ENCODE measurements around the gene LMNTD2. TPM values are rescaled to one million over a fixed set of nuclear protein-coding genes. Genes with fewer than 3 reads are reported as not detected.

The LMNTD2 gene
- total RNA-seq, 4 donors from 2014 or later = 0.14 to 2.2 (median 0.51) TPM; not detected in 1

- intact Hi-C loops (cut with DNase I; ENCODE audit: low total_unique reads) = no loop called here
- Histone ChIP-seq H3K4me3 (no peak overlapping the region), H3K9me3 (no peaks in the 10 kb centered on the region), H3K27me3 (peaks cover 27 to 29% of the 10 kb centered on the region in 2 donors), H3K36me3 (no peaks in the 10 kb centered on the region), H3K4me1 (peaks cover 0 to 16% of the 10 kb centered on the region in 2 donors), H3K27ac (no peak overlapping the region)
- DNase-seq = no peak
- TF ChIP-seq CTCF (IDR thresholded peaks at IDR 0.05) (no peak), POLR2A (IDR thresholded peaks at IDR 0.05) (no peak)
Measured at GRCh38 chr11:553083-553987, 7.2 kb downstream of the LMNTD2 start.

- no peak for DNase-seq
- Histone ChIP-seq H3K4me3 (no peak overlapping the region), H3K27ac (no peak overlapping the region), H3K4me1 (peaks cover 0 to 16% of the 10 kb centered on the region in 2 donors), H3K9me3 (no peaks in the 10 kb centered on the region), H3K36me3 (no peaks in the 10 kb centered on the region), H3K27me3 (peaks cover 27 to 29% of the 10 kb centered on the region in 2 donors)
- intact Hi-C loops (cut with DNase I; ENCODE audit: low total_unique reads) = no loop called here
- TF ChIP-seq CTCF (IDR thresholded peaks at IDR 0.05) = no peak
- TF ChIP-seq POLR2A (IDR thresholded peaks at IDR 0.05) = no peak
Measured at GRCh38 chr11:551596-551995, 8.9 kb downstream of the LMNTD2 start.

GRCh38 chr11:551131-551530, 9.4 kb downstream of the LMNTD2 start:
- Histone ChIP-seq H3K4me3 (no peak overlapping the region), H3K9me3 (no peaks in the 10 kb centered on the region), H3K27ac (no peak overlapping the region), H3K4me1 (peaks cover 0 to 16% of the 10 kb centered on the region in 2 donors), H3K36me3 (no peaks in the 10 kb centered on the region), H3K27me3 (peaks cover 27 to 29% of the 10 kb centered on the region in 2 donors)
- TF ChIP-seq POLR2A (IDR thresholded peaks at IDR 0.05) = no peak
- TF ChIP-seq CTCF (IDR thresholded peaks at IDR 0.05) = no peak
- intact Hi-C loops (cut with DNase I; ENCODE audit: low total_unique reads) = no loop called here
- no peak for DNase-seq

- H3K4me1 ChIP-seq = peaks cover 0 to 12% of the 10 kb centered on the region in 2 donors
- intact Hi-C loops (cut with DNase I; ENCODE audit: low total_unique reads) = no loop called here
- H3K36me3 ChIP-seq = no peaks in the 10 kb centered on the region
- no peaks in the 10 kb centered on the region for H3K9me3 ChIP-seq
- no peak overlapping the region for H3K4me3 ChIP-seq
- DNase-seq = no peak
- TF ChIP-seq CTCF (IDR thresholded peaks at IDR 0.05) = no peak
- no peak for TF ChIP-seq POLR2A (IDR thresholded peaks at IDR 0.05)
- H3K27me3 ChIP-seq = peaks cover 27 to 29% of the 10 kb centered on the region in 2 donors
- H3K27ac ChIP-seq = no peak overlapping the region
Measured at GRCh38 chr11:550746-551085, 9.8 kb downstream of the LMNTD2 start.

- H3K4me3 ChIP-seq = no peak overlapping the region
- DNase-seq = no peak
- H3K9me3 ChIP-seq = no peaks in the 10 kb centered on the region
- no peak overlapping the region for H3K27ac ChIP-seq
- H3K36me3 ChIP-seq = no peaks in the 10 kb centered on the region
- intact Hi-C loops (cut with DNase I; ENCODE audit: low total_unique reads) = no loop called here
- peaks cover 0 to 7% of the 10 kb centered on the region in 2 donors for H3K4me1 ChIP-seq
- no peak for TF ChIP-seq POLR2A (IDR thresholded peaks at IDR 0.05)
- no peak for TF ChIP-seq CTCF (IDR thresholded peaks at IDR 0.05)
- peaks cover 21 to 29% of the 10 kb centered on the region in 2 donors for H3K27me3 ChIP-seq
Measured at GRCh38 chr11:550021-550745, 10.4 kb downstream of the LMNTD2 start.

Data from uterus (tissue), 4 donors.